ENCODE measurements around the gene EPHA8.

Gene EPHA8

GRCh38 chr1:22629886-22630285 lies 66.6 kb downstream of the EPHA8 start:
- Histone ChIP-seq H3K36me3 (ENCODE audit: control insufficient read depth in 2 of 2, insufficient read depth in 1 of 2, low read length in 2 of 2) (no peaks in the 10 kb centered on the region), H3K4me1 (ENCODE audit: control insufficient read depth, insufficient read depth, low read length) (no peaks in the 10 kb centered on the region), H3K27ac (ENCODE audit: extremely low read depth, low read depth, low read length) (no peak overlapping the region), H3K9me3 (ENCODE audit: control insufficient read depth, insufficient read depth, low read depth, low read length) (no peaks in the 10 kb centered on the region), H3K4me3 (ENCODE audit: low read depth, low read length) (no peak overlapping the region)
- ChIA-PET POLR2A (no interaction called here), CTCF (no interaction called here)
- no peak for TF ChIP-seq ZNF416 (tag by site-specific recombination; IDR thresholded peaks at IDR 0.05)
- no peak for TF ChIP-seq ZNF585B (tag by site-specific recombination; IDR thresholded peaks at IDR 0.05)
- TF ChIP-seq SCRT1 (tag by site-specific recombination; IDR thresholded peaks at IDR 0.05; ENCODE audit: borderline replicate concordance), result no peak
- no peak for TF ChIP-seq ZNF175 (tag by site-specific recombination; IDR thresholded peaks at IDR 0.05)

- no peak overlapping the region for H3K27ac ChIP-seq (ENCODE audit: extremely low read depth, low read depth, low read length)
- no peaks in the 10 kb centered on the region for H3K9me3 ChIP-seq (ENCODE audit: control insufficient read depth, insufficient read depth, low read depth, low read length)
- ChIA-PET CTCF (interaction anchor here (0.9 to 2.0 kb wide), 4 partner anchors 8 to 217 kb away, joined by 3 to 8 read pairs (median 3); no protein-coding TSS in a partner anchor), POLR2A (no interaction called here)
- no peaks in the 10 kb centered on the region for H3K4me1 ChIP-seq (ENCODE audit: control insufficient read depth, insufficient read depth, low read length)
- H3K36me3 ChIP-seq (ENCODE audit: control insufficient read depth in 2 of 2, insufficient read depth in 1 of 2, low read length in 2 of 2), result no peaks in the 10 kb centered on the region
- H3K4me3 ChIP-seq (ENCODE audit: low read depth, low read length), result no peak overlapping the region
- TF ChIP-seq ZNF791 (tag by site-specific recombination; IDR thresholded peaks at IDR 0.05), result no peak
- no peak for TF ChIP-seq BCL11B (tag by site-specific recombination; IDR thresholded peaks at IDR 0.05; ENCODE audit: low read depth)
- no peak for TF ChIP-seq ZNF660 (tag by site-specific recombination; IDR thresholded peaks at IDR 0.05)
- no peak for TF ChIP-seq ZNF610 (tag by site-specific recombination; IDR thresholded peaks at IDR 0.05; ENCODE audit: borderline replicate concordance)
- no peak for TF ChIP-seq ZNF354C (tag by site-specific recombination; IDR thresholded peaks at IDR 0.05; ENCODE audit: borderline replicate concordance, low read depth)
- TF ChIP-seq WT1 (tag by site-specific recombination; IDR thresholded peaks at IDR 0.05), result no peak
- no peak for TF ChIP-seq ZNF391 (tag by site-specific recombination; IDR thresholded peaks at IDR 0.05; ENCODE audit: borderline replicate concordance, low read depth)
- no peak for TF ChIP-seq GLI4 (tag by site-specific recombination; IDR thresholded peaks at IDR 0.05)
- no peak for TF ChIP-seq ZNF366 (tag by site-specific recombination; conservative IDR thresholded peaks at IDR 0.05)
- no peak for TF ChIP-seq HOXC10 (CRISPR knock-in tag; IDR thresholded peaks at IDR 0.05)
- TF ChIP-seq ZSCAN23 (tag by site-specific recombination; IDR thresholded peaks at IDR 0.05), result no peak
Measured at GRCh38 chr1:22633697-22634463, 70.6 kb downstream of the EPHA8 start.

- Histone ChIP-seq H3K9me3 (ENCODE audit: control insufficient read depth, insufficient read depth, low read depth, low read length) (no peaks in the 10 kb centered on the region), H3K36me3 (ENCODE audit: control insufficient read depth in 2 of 2, insufficient read depth in 1 of 2, low read length in 2 of 2) (no peaks in the 10 kb centered on the region), H3K4me3 (ENCODE audit: low read depth, low read length) (no peak overlapping the region), H3K4me1 (ENCODE audit: control insufficient read depth, insufficient read depth, low read length) (no peaks in the 10 kb centered on the region), H3K27ac (ENCODE audit: extremely low read depth, low read depth, low read length) (no peak overlapping the region)
- ChIA-PET POLR2A (interaction anchor here (0.7 kb wide), 2 partner anchors 456 to 517 kb away, joined by 4 read pairs; no protein-coding TSS in a partner anchor), CTCF (interaction anchor here (0.7 to 1.3 kb wide), 2 partner anchors 215 to 291 kb away, joined by 3 read pairs; no protein-coding TSS in a partner anchor)
- TF ChIP-seq OSR2 (tag by site-specific recombination; IDR thresholded peaks at IDR 0.05), result no peak
- no peak for TF ChIP-seq ZBTB44 (tag by site-specific recombination; IDR thresholded peaks at IDR 0.05)
- TF ChIP-seq KLF9 (tag by site-specific recombination; IDR thresholded peaks at IDR 0.05; ENCODE audit: low read depth), result no peak
- TF ChIP-seq REPIN1 (tag by site-specific recombination; IDR thresholded peaks at IDR 0.05; ENCODE audit: low read depth), result no peak
- TF ChIP-seq ZNF341 (tag by site-specific recombination; IDR thresholded peaks at IDR 0.05; ENCODE audit: low read depth), result no peak
- 0 out of 2 replicates have a peak, but pooled peaks have one; percentile 1 for TF ChIP-seq GLIS2 (tag by site-specific recombination; IDR thresholded peaks at IDR 0.05)
- no peak for TF ChIP-seq ZBTB49 (tag by site-specific recombination; IDR thresholded peaks at IDR 0.05; ENCODE audit: low read depth)
Measured at GRCh38 chr1:22635436-22635835, 72.1 kb downstream of the EPHA8 start.
